HFFc6 (cell line): Measurements from ENCODE around the gene ADAM12. TPM values are rescaled to one million over a fixed set of nuclear protein-coding genes. Genes with fewer than 3 reads are reported as not detected.
A peak's percentile ranks its signal among the peaks of the same experiment; 100 is the strongest.

Experiments
- DNase-seq: peaks from one replicate; pipeline ENCODE4 v3.0.0-alpha.2; 2018
- H3K27ac Mint-ChIP-seq: 2 replicates; pipeline ENCODE4 v1.8.0; 2020; ENCODE audit warnings: mild to moderate bottlenecking, mixed read lengths
- H3K27me3 Mint-ChIP-seq: 2 replicates; pipeline ENCODE4 v1.8.0; 2021; ENCODE audit warnings: mild to moderate bottlenecking, moderate library complexity, mixed read lengths; ENCODE audit not compliant: insufficient read depth
- H3K36me3 Mint-ChIP-seq: 2 replicates; pipeline ENCODE4 v1.8.0; 2021; ENCODE audit warnings: low read depth, mixed read lengths
- H3K4me1 Mint-ChIP-seq: 2 replicates; pipeline ENCODE4 v1.8.0; 2020; ENCODE audit warnings: low read depth, mixed read lengths
- H3K4me3 Mint-ChIP-seq: 2 replicates; pipeline ENCODE4 v1.8.0; 2020; ENCODE audit warnings: mild to moderate bottlenecking, moderate library complexity, mixed read lengths
- H3K9me3 Mint-ChIP-seq: 2 replicates; pipeline ENCODE4 v1.8.0; 2020; ENCODE audit warnings: mild to moderate bottlenecking, mixed read lengths
- CTCF ChIP-seq: fragments of 200-600 bp; sonication (generic); IDR thresholded peaks from 2 replicates; pipeline ENCODE4 v1.5.0; 2021; ENCODE audit warnings: antibody characterized with exemption, mild to moderate bottlenecking
- total RNA-seq, 6 experiments: library from RNA; stranded (reverse); fragmentation: NEBNext Ultra II Directional; extraction: Animal tissue kit (Norgen Biotek cat#: 25700); gene quantifications; 2 replicates in 1 of 6; 3 replicates in 5 of 6; pipeline ENCODE4 v1.2.3, GENCODE V29; 2021

Gene ADAM12
- total RNA-seq, 6 experiments from 2014 or later, result 7.5 to 12.5 (median 11.5) TPM

GRCh38 chr10:126043389-126043788, 344.9 kb downstream of the ADAM12 start:
- H3K36me3 Mint-ChIP-seq, result no peaks in the 10 kb centered on the region; the same call in 1 of the 2 replicates
- no peak for TF ChIP-seq CTCF
- no peaks in the 10 kb centered on the region; the same call in 1 of the 2 replicates for H3K27me3 Mint-ChIP-seq
- no peak overlapping the region for H3K27ac Mint-ChIP-seq
- H3K4me3 Mint-ChIP-seq, result no peak overlapping the region
- no peak for DNase-seq
- no peaks in the 10 kb centered on the region for H3K9me3 Mint-ChIP-seq
- no peaks in the 10 kb centered on the region; the same call in 1 of the 2 replicates for H3K4me1 Mint-ChIP-seq

DNA sequence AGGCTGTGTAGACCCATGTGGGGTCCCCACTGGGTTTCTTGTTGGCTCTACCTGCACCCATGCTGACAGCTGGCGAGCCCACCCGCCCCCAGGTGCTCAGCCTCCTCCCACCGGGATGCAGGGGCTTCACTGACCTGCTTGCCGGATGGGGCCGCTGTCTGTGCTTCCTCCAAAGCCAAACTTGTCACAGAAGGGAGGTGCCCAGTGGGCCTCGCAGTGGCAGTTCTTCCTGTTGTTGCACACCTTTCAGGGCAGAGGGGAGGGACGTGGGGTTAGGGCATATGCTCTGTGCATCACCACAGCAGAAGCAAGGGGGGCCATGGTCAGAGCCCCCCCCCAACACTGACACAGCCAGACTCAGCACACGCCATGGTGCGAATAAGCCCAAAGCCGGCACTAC, 345.4 kb downstream of the ADAM12 start:
- no peak for TF ChIP-seq CTCF
- Mint-ChIP-seq H3K36me3 (no peaks in the 10 kb centered on the region; the same call in 1 of the 2 replicates), H3K27me3 (no peaks in the 10 kb centered on the region; the same call in 1 of the 2 replicates), H3K4me1 (no peaks in the 10 kb centered on the region; the same call in 1 of the 2 replicates), H3K4me3 (no peak overlapping the region), H3K27ac (no peak overlapping the region), H3K9me3 (no peaks in the 10 kb centered on the region)
- DNase-seq, result no peak

GRCh38 chr10:126042354-126042753, 345.9 kb downstream of the ADAM12 start:
- no peaks in the 10 kb centered on the region; the same call in 1 of the 2 replicates for H3K27me3 Mint-ChIP-seq
- no peaks in the 10 kb centered on the region for H3K9me3 Mint-ChIP-seq
- H3K4me1 Mint-ChIP-seq, result no peaks in the 10 kb centered on the region; the same call in 1 of the 2 replicates
- no peak for DNase-seq
- H3K27ac Mint-ChIP-seq, result no peak overlapping the region
- H3K36me3 Mint-ChIP-seq, result no peaks in the 10 kb centered on the region; the same call in 1 of the 2 replicates
- H3K4me3 Mint-ChIP-seq, result no peak overlapping the region
- no peak for TF ChIP-seq CTCF

DNA sequence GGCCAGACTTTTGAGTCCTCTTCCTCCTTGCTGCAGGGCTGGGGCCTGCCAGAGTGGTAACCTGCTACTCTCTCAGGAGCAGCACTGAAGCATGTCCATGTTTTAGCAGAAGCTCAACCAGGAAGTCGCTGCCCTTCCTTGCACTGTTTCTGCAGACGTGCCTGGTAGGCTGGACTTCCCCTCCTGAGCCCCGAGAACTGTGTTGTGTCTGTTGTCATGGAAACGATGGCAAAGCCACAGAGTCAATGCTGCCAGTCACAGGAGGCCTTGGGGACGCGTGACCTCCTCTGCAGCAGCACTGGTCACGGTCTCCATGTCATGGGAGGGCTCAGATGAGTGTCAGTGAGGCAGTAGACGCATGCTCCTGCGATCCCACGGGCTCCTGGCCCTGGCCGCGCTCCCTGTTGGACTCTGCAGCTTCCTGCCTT, 346.5 kb downstream of the ADAM12 start:
- Mint-ChIP-seq H3K4me1 (no peaks in the 10 kb centered on the region; the same call in 1 of the 2 replicates), H3K27me3 (no peaks in the 10 kb centered on the region; the same call in 1 of the 2 replicates), H3K36me3 (no peaks in the 10 kb centered on the region; the same call in 1 of the 2 replicates), H3K4me3 (no peak overlapping the region), H3K27ac (peak overlapping the region; percentile 12; the same call in 1 of the 2 replicates), H3K9me3 (no peaks in the 10 kb centered on the region)
- peak; percentile 57 for DNase-seq
- no peak for TF ChIP-seq CTCF

GRCh38 chr10:126041117-126041516, 347.2 kb downstream of the ADAM12 start:
- Mint-ChIP-seq H3K9me3 (no peaks in the 10 kb centered on the region), H3K36me3 (no peaks in the 10 kb centered on the region; the same call in 1 of the 2 replicates), H3K4me3 (no peak overlapping the region), H3K4me1 (no peaks in the 10 kb centered on the region; the same call in 1 of the 2 replicates), H3K27ac (no peak overlapping the region), H3K27me3 (no peaks in the 10 kb centered on the region; the same call in 1 of the 2 replicates)
- no peak for DNase-seq
- TF ChIP-seq CTCF, result no peak
